ENCODE data around the gene UBE2E2.

UBE2E2 gene

GRCh38 chr3:23368731-23369130, 165.6 kb downstream of the UBE2E2 start:
- no peak for DNase-seq (ENCODE audit: low read depth)
- TF ChIP-seq CTCF (conservative IDR thresholded peaks at IDR 0.05; ENCODE audit: low read length), result no peak
- no peak overlapping the region for H3K4me3 ChIP-seq (ENCODE audit: low read length)

- no peak overlapping the region for H3K4me3 ChIP-seq (ENCODE audit: low read length)
- TF ChIP-seq CTCF (conservative IDR thresholded peaks at IDR 0.05; ENCODE audit: low read length), result no peak
- DNase-seq (ENCODE audit: low read depth), result no peak
Observed at GRCh38 chr3:23372285-23372684, 169.2 kb downstream of the UBE2E2 start.

GRCh38 chr3:23376516-23377248, 173.6 kb downstream of the UBE2E2 start:
- TF ChIP-seq CTCF (conservative IDR thresholded peaks at IDR 0.05; ENCODE audit: low read length), result no peak
- peak; percentile 20 for DNase-seq (ENCODE audit: low read depth)
- no peak overlapping the region for H3K4me3 ChIP-seq (ENCODE audit: low read length)

GRCh38 chr3:23377928-23378672, 175.0 kb downstream of the UBE2E2 start:
- TF ChIP-seq CTCF (conservative IDR thresholded peaks at IDR 0.05; ENCODE audit: low read length), result no peak
- H3K4me3 ChIP-seq (ENCODE audit: low read length), result no peak overlapping the region

GRCh38 chr3:23383875-23384274, 180.7 kb downstream of the UBE2E2 start:
- TF ChIP-seq CTCF (conservative IDR thresholded peaks at IDR 0.05; ENCODE audit: low read length), result no peak
- DNase-seq (ENCODE audit: low read depth), result no peak
- H3K4me3 ChIP-seq (ENCODE audit: low read length), result no peak overlapping the region

More at GRCh38 chr3:23377928-23378672, 175.0 kb downstream of the UBE2E2 start:
- no peak for DNase-seq (ENCODE audit: low read depth)

GRCh38 chr3:23385327-23385726, 182.2 kb downstream of the UBE2E2 start:
- H3K4me3 ChIP-seq (ENCODE audit: low read length), result no peak overlapping the region
- no peak for TF ChIP-seq CTCF (conservative IDR thresholded peaks at IDR 0.05; ENCODE audit: low read length)
- DNase-seq (ENCODE audit: low read depth), result no peak
